Uterus (tissue), 4 donors: ENCODE results near the gene CASKIN2. TPM values are rescaled to one million over a fixed set of nuclear protein-coding genes. Genes with fewer than 3 reads are reported as not detected.

Experiments used
- DNase-seq, 2 donors: peaks; one replicate each; pipeline ENCODE4 v3.0.0-alpha.2; 2019 to 2020
- H3K27ac ChIP-seq, 2 donors: fragments of 200-600 bp; sonication (generic); 1 replicate in 1 of 2; 2 replicates in 1 of 2; pipeline ENCODE4 v1.5.1; 2016 to 2018
- H3K27me3 ChIP-seq, 2 donors: fragments of 200-600 bp; sonication (generic); one replicate each; pipeline ENCODE4 v1.5.1; 2018 to 2019; ENCODE audit warnings: control low read depth in 1 of 2
- H3K36me3 ChIP-seq, 2 donors: fragments of 200-600 bp; sonication (generic); one replicate each; pipeline ENCODE4 v1.5.1; 2019; ENCODE audit warnings: control low read depth in 1 of 2
- H3K4me1 ChIP-seq, 2 donors: fragments of 200-600 bp; sonication (generic); one replicate each; pipeline ENCODE4 v1.5.1; 2018 to 2019; ENCODE audit warnings: control low read depth in 1 of 2
- H3K4me3 ChIP-seq, 2 donors: fragments of 200-600 bp; sonication (generic); 1 replicate in 1 of 2; 2 replicates in 1 of 2; pipeline ENCODE4 v1.5.1; 2018 to 2019; ENCODE audit warnings: mild to moderate bottlenecking in 1 of 2
- H3K9me3 ChIP-seq, 2 donors: fragments of 200-600 bp; sonication (generic); one replicate each; pipeline ENCODE4 v1.5.1; 2019; ENCODE audit warnings: control low read depth in 1 of 2
- POLR2A ChIP-seq, 2 donors: fragments of 450-650 bp; IDR thresholded peaks; one replicate each; pipeline ENCODE4 v1.6.1; 2016; ENCODE audit warnings: antibody characterized with exemption in 2 of 2, mild to moderate bottlenecking in 1 of 2, moderate library complexity in 1 of 2
- intact Hi-C: fragments of 100-400 bp; cut with DNase I; formaldehyde crosslinking; loops from one replicate; pipeline ENCODE4 v1.15.1; 2023; ENCODE audit warnings: low total_unique reads
- total RNA-seq, 4 donors: library from RNA; depleted of rRNA in 3 of 4; stranded (reverse); fragments of >200 nt in 3 of 4; gene quantifications; one replicate each; pipeline versions ENCODE4 v1.1.0 to v1.2.4, GENCODE V29; 2014 to 2023
- TF ChIP-seq, protein P1 (sequence below), 4 experiments: fragments of 200-600 bp in 2 of 4; fragments of 450-650 bp in 2 of 4; sonication (generic) in 2 of 4; IDR thresholded peaks; one replicate each; pipeline ENCODE4 v1.5.1; 2016 to 2019; ENCODE audit warnings: antibody characterized with exemption in 4 of 4, mild to moderate bottlenecking in 2 of 4, moderate library complexity in 1 of 4
- donor health status: DM: yes; HTN: yes; CAD: no.

Gene CASKIN2
- total RNA-seq, 4 donors from 2014 or later = 7.4 to 122 (median 15.5) TPM

DNA sequence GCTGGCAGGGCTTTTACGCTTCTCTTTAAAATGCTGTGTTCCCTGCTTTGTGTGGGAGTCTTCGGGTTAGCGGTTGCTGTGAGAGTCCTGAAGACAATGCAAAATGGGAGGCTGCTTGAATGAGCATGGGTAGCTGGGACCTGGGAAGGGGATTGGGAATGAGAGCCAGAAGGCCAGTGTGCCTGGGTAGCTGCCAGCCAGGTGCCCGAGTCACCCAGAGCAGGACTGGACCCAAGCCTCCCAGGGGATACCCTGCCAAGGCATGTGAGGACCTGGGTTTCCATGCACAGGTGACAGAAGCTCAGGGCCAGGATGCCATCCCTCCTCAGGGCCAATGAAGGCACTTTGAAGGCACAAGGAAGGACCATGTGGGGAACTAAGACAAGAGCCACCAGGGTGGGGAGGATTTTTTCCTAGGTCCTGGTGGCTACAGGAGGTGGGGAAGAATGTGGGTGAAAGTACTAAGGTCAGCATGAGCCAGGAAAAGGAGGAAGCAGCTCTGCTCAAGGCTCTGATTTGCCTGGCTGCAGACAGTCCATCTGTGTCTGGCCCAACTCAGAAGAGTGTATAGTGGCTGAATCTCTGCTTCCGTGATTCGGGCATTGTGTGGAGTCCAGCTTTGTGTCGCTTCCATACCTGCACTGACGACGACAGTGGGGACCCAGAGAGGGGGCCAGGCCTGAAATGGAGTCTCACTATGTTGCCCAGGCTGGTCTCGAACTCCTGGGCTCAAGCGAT lies 38.4 kb downstream of the CASKIN2 start:
- Histone ChIP-seq H3K4me1 (peaks cover 8 to 21% of the 10 kb centered on the region in 2 donors), H3K36me3 (no peaks in the 10 kb centered on the region), H3K27me3 (no peaks in the 10 kb centered on the region), H3K4me3 (no peak overlapping the region), H3K9me3 (no peaks in the 10 kb centered on the region), H3K27ac (peak overlapping the region; percentile 68 to 82)
- no peak for TF ChIP-seq POLR2A (IDR thresholded peaks at IDR 0.05)
- TF ChIP-seq, protein P1, sequence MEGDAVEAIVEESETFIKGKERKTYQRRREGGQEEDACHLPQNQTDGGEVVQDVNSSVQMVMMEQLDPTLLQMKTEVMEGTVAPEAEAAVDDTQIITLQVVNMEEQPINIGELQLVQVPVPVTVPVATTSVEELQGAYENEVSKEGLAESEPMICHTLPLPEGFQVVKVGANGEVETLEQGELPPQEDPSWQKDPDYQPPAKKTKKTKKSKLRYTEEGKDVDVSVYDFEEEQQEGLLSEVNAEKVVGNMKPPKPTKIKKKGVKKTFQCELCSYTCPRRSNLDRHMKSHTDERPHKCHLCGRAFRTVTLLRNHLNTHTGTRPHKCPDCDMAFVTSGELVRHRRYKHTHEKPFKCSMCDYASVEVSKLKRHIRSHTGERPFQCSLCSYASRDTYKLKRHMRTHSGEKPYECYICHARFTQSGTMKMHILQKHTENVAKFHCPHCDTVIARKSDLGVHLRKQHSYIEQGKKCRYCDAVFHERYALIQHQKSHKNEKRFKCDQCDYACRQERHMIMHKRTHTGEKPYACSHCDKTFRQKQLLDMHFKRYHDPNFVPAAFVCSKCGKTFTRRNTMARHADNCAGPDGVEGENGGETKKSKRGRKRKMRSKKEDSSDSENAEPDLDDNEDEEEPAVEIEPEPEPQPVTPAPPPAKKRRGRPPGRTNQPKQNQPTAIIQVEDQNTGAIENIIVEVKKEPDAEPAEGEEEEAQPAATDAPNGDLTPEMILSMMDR (IDR thresholded peaks at IDR 0.05) = no peak
- no peak for DNase-seq
- intact Hi-C loops = no loop called here

DNA sequence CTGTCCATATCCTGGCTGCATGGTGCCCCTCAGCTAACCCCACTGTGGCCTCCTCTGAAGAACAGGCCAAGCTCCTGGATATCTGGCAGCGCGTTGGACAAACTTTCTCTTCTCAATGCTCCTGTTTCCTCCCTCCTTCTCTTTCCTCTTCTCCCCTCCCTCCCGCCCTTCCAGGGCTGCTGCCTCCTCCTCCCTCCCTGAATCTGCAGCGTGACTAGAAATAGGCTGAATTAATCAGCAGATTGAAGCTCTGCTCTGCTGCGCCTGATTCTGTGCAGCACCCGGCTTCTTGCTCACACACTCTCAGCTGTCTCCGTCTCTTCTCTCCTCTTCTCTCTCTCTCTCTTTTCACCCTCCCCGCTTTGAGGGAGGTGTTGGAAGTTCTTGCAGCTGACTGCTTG lies 39.1 kb downstream of the CASKIN2 start:
- TF ChIP-seq, protein P1 (IDR thresholded peaks at IDR 0.05) = no peak
- TF ChIP-seq POLR2A (IDR thresholded peaks at IDR 0.05) = no peak
- Histone ChIP-seq H3K9me3 (no peaks in the 10 kb centered on the region), H3K4me3 (no peak overlapping the region), H3K27me3 (no peaks in the 10 kb centered on the region), H3K4me1 (peaks cover 8 to 21% of the 10 kb centered on the region in 2 donors), H3K36me3 (no peaks in the 10 kb centered on the region), H3K27ac (peak overlapping the region; percentile 68 to 82)
- DNase-seq = peak; percentile 41 to 53
- intact Hi-C loops = no loop called here

GRCh38 chr17:75475851-75476250 lies 39.5 kb downstream of the CASKIN2 start:
- no peak overlapping the region for H3K4me3 ChIP-seq
- H3K4me1 ChIP-seq = peaks cover 8 to 21% of the 10 kb centered on the region in 2 donors
- intact Hi-C loops = no loop called here
- DNase-seq = peak in 1 of 2 donors; percentile 49
- peak overlapping the region; percentile 68 to 82 for H3K27ac ChIP-seq
- H3K27me3 ChIP-seq = no peaks in the 10 kb centered on the region
- no peaks in the 10 kb centered on the region for H3K36me3 ChIP-seq
- H3K9me3 ChIP-seq = no peaks in the 10 kb centered on the region
- TF ChIP-seq POLR2A (IDR thresholded peaks at IDR 0.05) = no peak
- TF ChIP-seq, protein P1 (IDR thresholded peaks at IDR 0.05) = no peak

DNA sequence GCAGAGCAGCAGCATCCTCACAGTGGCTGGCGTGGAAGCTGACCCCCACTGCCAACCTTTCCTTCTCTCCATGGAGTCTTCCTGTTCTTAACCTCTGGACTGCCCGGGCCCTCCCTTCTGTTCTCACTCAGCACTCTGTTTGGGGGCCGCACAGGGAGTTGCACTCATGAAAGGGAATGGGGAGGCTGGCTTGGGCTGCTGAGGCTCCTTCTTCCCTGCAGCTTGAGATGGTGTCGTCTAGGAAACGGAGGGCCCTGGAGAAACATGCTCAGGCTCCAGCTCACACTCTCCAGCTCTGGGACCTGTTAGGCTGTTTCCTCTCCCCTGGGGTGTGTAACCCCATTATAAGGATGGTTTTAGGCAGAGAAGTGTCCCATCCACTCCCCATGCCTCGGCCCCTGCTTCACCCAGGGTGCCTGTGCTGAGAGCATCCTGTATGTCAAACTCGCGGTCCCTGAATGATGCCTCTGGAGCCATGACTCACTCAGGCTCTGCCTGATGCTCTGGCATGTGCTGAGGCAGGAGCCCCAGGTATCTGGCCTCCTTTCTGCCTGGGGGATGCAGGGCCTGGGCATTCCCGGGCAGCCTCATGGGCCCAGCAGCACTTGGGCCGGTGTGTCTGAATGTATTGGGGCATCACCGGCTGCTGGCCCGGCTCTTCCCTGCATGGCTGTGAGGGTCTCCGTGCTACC lies 40.0 kb downstream of the CASKIN2 start:
- peak overlapping the region; percentile 68 to 82 for H3K27ac ChIP-seq
- H3K36me3 ChIP-seq = no peaks in the 10 kb centered on the region
- intact Hi-C loops = no loop called here
- H3K9me3 ChIP-seq = no peaks in the 10 kb centered on the region
- no peak overlapping the region for H3K4me3 ChIP-seq
- DNase-seq = no peak
- H3K27me3 ChIP-seq = no peaks in the 10 kb centered on the region
- TF ChIP-seq POLR2A (IDR thresholded peaks at IDR 0.05) = no peak
- TF ChIP-seq, protein P1 (IDR thresholded peaks at IDR 0.05) = no peak
- peaks cover 8 to 21% of the 10 kb centered on the region in 2 donors for H3K4me1 ChIP-seq

DNA sequence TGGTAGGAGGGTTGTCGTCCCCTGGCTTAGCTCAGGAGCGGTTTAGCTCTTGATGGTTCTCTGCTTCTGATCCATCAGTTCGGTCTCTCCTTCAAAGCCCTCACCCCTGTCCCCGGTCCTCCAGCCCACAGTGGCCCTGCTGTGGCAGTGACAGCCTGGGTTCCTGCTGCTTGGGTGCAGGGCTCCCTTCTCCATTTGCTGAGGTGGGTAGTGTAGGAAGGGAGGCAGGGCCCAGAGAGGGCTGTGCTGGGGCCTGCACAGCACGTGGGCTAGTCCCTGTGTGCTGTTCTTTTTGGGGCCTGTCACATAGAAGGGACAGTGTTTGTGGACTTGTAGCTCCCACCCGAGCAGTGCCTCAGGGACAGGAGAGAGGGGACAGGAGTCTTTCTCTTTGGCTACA lies 40.6 kb downstream of the CASKIN2 start:
- H3K4me1 ChIP-seq = peaks cover 8 to 21% of the 10 kb centered on the region in 2 donors
- intact Hi-C loops = no loop called here

More for the DNA sequence above, 40.6 kb downstream of the CASKIN2 start:
- Histone ChIP-seq H3K4me3 (no peak overlapping the region), H3K9me3 (no peaks in the 10 kb centered on the region), H3K36me3 (no peaks in the 10 kb centered on the region), H3K27ac (peak overlapping the region; percentile 43 to 68), H3K27me3 (no peaks in the 10 kb centered on the region)
- DNase-seq = no peak
- TF ChIP-seq, protein P1 (IDR thresholded peaks at IDR 0.05) = no peak
- TF ChIP-seq POLR2A (IDR thresholded peaks at IDR 0.05) = no peak
